B cell (primary cell): Measurements from ENCODE around the gene NMNAT3. TPM values are rescaled to one million over a fixed set of nuclear protein-coding genes. Genes with fewer than 3 reads are reported as not detected.

Experiments used
- ATAC-seq: fragments of 200-7000 bp; cut with Tn5 transposase; one replicate; pipeline ENCODE4 v1.10.0; 2021; ENCODE audit warnings: low read depth, mild to moderate bottlenecking, moderate number of reproducible peaks, moderate library complexity
- CTCF ChIA-PET: fragments of 350-600 bp; sonication (Branson Sonifier 250); formaldehyde crosslinking; loops from one replicate; lab custom pipeline; 2021; ENCODE audit warnings: antibody characterized with exemption, inconsistent platforms; lab: Charles Lee
- POLR2A ChIA-PET: fragments of 350-600 bp; sonication (Branson Sonifier 250); formaldehyde crosslinking; loops from one replicate; lab custom pipeline; 2021; ENCODE audit warnings: antibody characterized with exemption; lab: Charles Lee
- DNase-seq: peaks from one replicate; pipeline ENCODE4 v3.0.0; 2013
- H2AFZ ChIP-seq: 2 replicates; pipeline ENCODE4 v1.6.1; 2012; ENCODE audit warnings: mild to moderate bottlenecking, low read depth, low read length; ENCODE audit not compliant: insufficient read depth, poor library complexity, severe bottlenecking
- H3K27ac ChIP-seq, 2 donors: 1 replicate in 1 of 2; 2 replicates in 1 of 2; pipeline ENCODE4 v1.5.1; 2012 to 2013; ENCODE audit warnings: low read length in 2 of 2, mild to moderate bottlenecking in 2 of 2, moderate library complexity in 1 of 2
- H3K27me3 ChIP-seq, 4 experiments: fragments of 200-600 bp in 1 of 4; sonication (generic) in 1 of 4; replicated peaks in 1 of 4; 1 replicate in 2 of 4; 2 replicates in 2 of 4; pipeline versions ENCODE4 v1.6.1 to v1.7.0; 2013 to 2016; ENCODE audit warnings: low read length in 3 of 4, mild to moderate bottlenecking in 2 of 4, mixed read lengths in 1 of 4, moderate library complexity in 1 of 4; ENCODE audit not compliant: insufficient read depth in 4 of 4, control insufficient read depth in 3 of 4; ENCODE audit errors: control extremely low read depth in 1 of 4
- H3K36me3 ChIP-seq, 2 experiments: replicated peaks in 1 of 2; 1 replicate in 1 of 2; 2 replicates in 1 of 2; pipeline versions ENCODE4 v1.6.1 to v1.7.1; 2013; ENCODE audit warnings: low read length in 1 of 2; ENCODE audit not compliant: insufficient read depth in 2 of 2, control insufficient read depth in 1 of 2; ENCODE audit errors: control extremely low read depth in 1 of 2, extremely low read depth in 1 of 2
- H3K4me1 ChIP-seq, 2 donors: fragments of 200-600 bp in 1 of 2; sonication (generic) in 1 of 2; 1 replicate in 1 of 2; 2 replicates in 1 of 2; pipeline versions ENCODE4 v1.5.1 to v1.6.1; 2013 to 2017; ENCODE audit warnings: low read length in 2 of 2; ENCODE audit not compliant: control insufficient read depth in 2 of 2, insufficient read depth in 2 of 2
- H3K4me2 ChIP-seq: replicated peaks from 2 replicates; pipeline ENCODE3; 2012; ENCODE audit warnings: mild to moderate bottlenecking, low read depth, low read length; ENCODE audit not compliant: poor library complexity, severe bottlenecking
- H3K4me3 ChIP-seq, 5 experiments: fragments of 200-600 bp in 1 of 5; sonication (generic) in 1 of 5; 1 replicate in 3 of 5; 2 replicates in 2 of 5; pipeline versions ENCODE4 v1.5.1 to v1.7.0; 2011 to 2016; ENCODE audit warnings: low read length in 4 of 5, mild to moderate bottlenecking in 4 of 5, low read depth in 2 of 5, control low read depth in 1 of 5, moderate library complexity in 1 of 5; ENCODE audit not compliant: insufficient read depth in 1 of 5; ENCODE audit errors: control extremely low read depth in 1 of 5, extremely low read depth in 1 of 5
- H3K79me2 ChIP-seq: fragments of 200-600 bp; sonication (generic); one replicate; pipeline ENCODE4 v1.6.0; 2016; ENCODE audit warnings: low read length; ENCODE audit not compliant: control insufficient read depth, insufficient read depth
- H3K9ac ChIP-seq: fragments of 200-600 bp; sonication (generic); 2 replicates; pipeline ENCODE4 v1.6.1; 2017; ENCODE audit warnings: mild to moderate bottlenecking, low read length, moderate library complexity
- H3K9me3 ChIP-seq, 3 donors: one replicate each; pipeline versions ENCODE4 v1.6.1 to v1.7.1; 2013; ENCODE audit warnings: low read length in 2 of 3; ENCODE audit not compliant: control insufficient read depth in 2 of 3, insufficient read depth in 1 of 3; ENCODE audit errors: control extremely low read depth in 1 of 3
- H4K20me1 ChIP-seq: 2 replicates; pipeline ENCODE4 v1.6.0; 2012; ENCODE audit warnings: mild to moderate bottlenecking, low read length; ENCODE audit not compliant: insufficient read depth, control insufficient read depth, poor library complexity, severe bottlenecking
- H3K27ac Mint-ChIP-seq: one replicate; pipeline ENCODE4 v1.8.0; 2021; ENCODE audit warnings: mixed read lengths
- H3K27me3 Mint-ChIP-seq: one replicate; pipeline ENCODE4 v1.8.0; 2021; ENCODE audit warnings: mixed read lengths
- H3K4me1 Mint-ChIP-seq: one replicate; pipeline ENCODE4 v1.8.0; 2021; ENCODE audit warnings: mixed read lengths
- H3K4me3 Mint-ChIP-seq: one replicate; pipeline ENCODE4 v1.8.0; 2021; ENCODE audit warnings: mixed read lengths
- H3K9me3 Mint-ChIP-seq: one replicate; pipeline ENCODE4 v1.8.0; 2022; ENCODE audit warnings: mixed read lengths; ENCODE audit not compliant: insufficient read depth
- CTCF ChIP-seq: fragments of 200-600 bp; IDR thresholded peaks from one replicate; pipeline ENCODE4 v1.8.0; 2022; ENCODE audit warnings: antibody characterized with exemption, mild to moderate bottlenecking
- EZH2 ChIP-seq: IDR thresholded peaks from 2 replicates; pipeline ENCODE4 v1.6.1; 2012; ENCODE audit warnings: borderline replicate concordance, low read depth, mild to moderate bottlenecking, moderate library complexity, low read length; ENCODE audit not compliant: insufficient read depth, poor library complexity, severe bottlenecking
- WGBS: methylation state at CpG from one replicate; pipeline ENCODE4 v1.1.5; 2013; ENCODE audit warnings: missing lambda C conversion rate; ENCODE audit not compliant: insufficient coverage; 5-methylcytosine and 5-hydroxymethylcytosine counted together
- intact Hi-C: fragments of 100-400 bp; cut with micrococcal nuclease; formaldehyde crosslinking; loops from one replicate; pipeline ENCODE4 v1.10.0; 2022
- polyA plus RNA-seq: library from polyadenylated mRNA; depleted of rRNA; stranded (reverse); fragments of >200 nt; gene quantifications from 2 replicates; pipeline ENCODE4 v1.2.3, GENCODE V29; 2012
- total RNA-seq, 2 donors: library from RNA; stranded (reverse); fragments of 120-200 nt in 1 of 2; gene quantifications; 1 replicate in 1 of 2; 2 replicates in 1 of 2; pipeline versions ENCODE4 v1.2.3 to v1.2.4, GENCODE V29; 2013 to 2022

Gene NMNAT3
- total and polyA plus RNA-seq, 2 donors (not counting 1 experiment from before 2014, with no cell fraction given) = 1.9 to 3.3 TPM

GRCh38 chr3:139554628-139555027 lies 123.1 kb downstream of the NMNAT3 start:
- no peak overlapping the region for H3K4me2 ChIP-seq
- Mint-ChIP-seq H3K27me3 (peaks cover 8% of the 10 kb centered on the region), H3K4me1 (no peaks in the 10 kb centered on the region), H3K4me3 (no peak overlapping the region), H3K9me3 (no peaks in the 10 kb centered on the region), H3K27ac (no peak overlapping the region)
- ChIA-PET POLR2A (no interaction called here), CTCF (no interaction called here)
- intact Hi-C loops = no loop called here
- no peaks in the 10 kb centered on the region for H4K20me1 ChIP-seq
- H3K4me1 ChIP-seq = no peaks in the 10 kb centered on the region
- no peak overlapping the region for H3K4me3 ChIP-seq
- H3K9ac ChIP-seq = no peak overlapping the region
- H3K27ac ChIP-seq = no peak overlapping the region
- H3K27me3 ChIP-seq = peaks cover 0 to 4% (median 0%) of the 10 kb centered on the region in 4 experiments
- H3K79me2 ChIP-seq = no peaks in the 10 kb centered on the region
- H2AFZ ChIP-seq = no peak overlapping the region
- H3K9me3 ChIP-seq = no peaks in the 10 kb centered on the region
- ATAC-seq (no peak), DNase-seq (no peak)
- no peaks in the 10 kb centered on the region for H3K36me3 ChIP-seq
- TF ChIP-seq EZH2 (no peak), CTCF (no peak)

GRCh38 chr3:139552632-139553365 lies 125.0 kb downstream of the NMNAT3 start:
- Histone ChIP-seq H3K4me2 (no peak overlapping the region), H2AFZ (no peak overlapping the region), H3K79me2 (no peaks in the 10 kb centered on the region), H3K9me3 (no peaks in the 10 kb centered on the region), H3K4me1 (no peaks in the 10 kb centered on the region), H3K36me3 (no peaks in the 10 kb centered on the region), H3K27me3 (peaks cover 0 to 4% (median 0%) of the 10 kb centered on the region in 4 experiments), H3K4me3 (no peak overlapping the region), H3K9ac (no peak overlapping the region), H4K20me1 (no peaks in the 10 kb centered on the region), H3K27ac (no peak overlapping the region)
- Mint-ChIP-seq H3K4me1 (no peaks in the 10 kb centered on the region), H3K27ac (no peak overlapping the region), H3K27me3 (peaks cover 12% of the 10 kb centered on the region), H3K9me3 (no peaks in the 10 kb centered on the region), H3K4me3 (no peak overlapping the region)
- ATAC-seq = no peak
- no peak for DNase-seq
- POLR2A ChIA-PET = no interaction called here
- no peak for TF ChIP-seq CTCF
- no peak for TF ChIP-seq EZH2
- WGBS = 78% methylated on average over 4 of the region's 4 CpGs
- CTCF ChIA-PET = interaction anchor here (0.6 kb wide), 1 partner anchor 384 kb away, joined by 3 read pairs; no protein-coding TSS in a partner anchor
- intact Hi-C loops = no loop called here
